ENCODE data around the gene RALGAPA2. TPM values are rescaled to one million over a fixed set of nuclear protein-coding genes. Genes with fewer than 3 reads are reported as not detected.

RALGAPA2 gene
- total RNA-seq, 2 experiments from 2014 or later: 13.6 to 13.7 TPM

- intact Hi-C loops (cut with micrococcal nuclease): no loop called here
- peaks cover 24% of the 10 kb centered on the region for H3K4me1 Mint-ChIP-seq (ENCODE audit: low read depth)
- H3K9me3 Mint-ChIP-seq: no peaks in the 10 kb centered on the region
- H3K36me3 Mint-ChIP-seq (ENCODE audit: low read depth): no peaks in the 10 kb centered on the region
- DNase-seq: no peak
- CTCF ChIA-PET: interaction anchor here (0.6 to 3.2 kb wide), 3 partner anchors 75 to 161 kb away, joined by 3 to 18 read pairs (median 4); no protein-coding TSS in a partner anchor
- no peak overlapping the region for H3K27ac Mint-ChIP-seq
- H3K27me3 Mint-ChIP-seq (ENCODE audit: low read depth): no peaks in the 10 kb centered on the region
- no peak overlapping the region for H3K4me3 Mint-ChIP-seq
These were observed 46.1 kb downstream of the RALGAPA2 start for GRCh38 chr20:20666359-20666758.

DNA sequence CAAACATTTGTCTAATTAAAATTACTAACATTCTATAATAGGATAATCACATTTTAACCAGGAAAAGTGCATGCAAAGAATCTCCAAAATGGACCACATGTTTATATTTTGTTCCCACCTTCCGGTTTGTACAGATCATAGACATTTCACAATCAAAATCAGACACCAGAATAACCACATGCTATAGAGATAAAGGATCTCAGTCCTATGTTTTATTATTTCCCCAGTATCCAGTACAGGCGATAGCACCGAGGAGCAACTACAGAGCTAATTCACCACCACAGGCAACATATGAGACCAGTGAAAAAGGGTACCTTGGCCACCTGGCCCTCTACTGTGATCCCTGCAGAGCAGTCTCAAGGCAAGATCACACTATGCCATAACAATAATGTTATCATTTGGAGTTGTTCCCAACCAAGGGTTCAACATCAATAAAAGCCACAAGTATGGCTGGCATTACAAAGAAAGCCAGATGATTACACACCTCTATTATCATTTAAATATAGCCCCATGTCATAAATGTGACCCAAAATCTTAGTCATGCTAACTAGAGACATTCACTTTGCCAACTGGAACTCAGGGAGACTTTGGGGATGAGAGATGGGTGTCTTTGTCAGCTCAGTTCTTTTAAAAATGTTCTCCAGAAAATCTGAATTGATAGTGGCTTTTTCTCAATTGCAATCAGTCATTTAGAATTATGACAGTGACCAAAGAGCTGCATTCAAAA is 46.7 kb downstream of the RALGAPA2 start:
- Mint-ChIP-seq H3K9me3 (no peaks in the 10 kb centered on the region), H3K36me3 (ENCODE audit: low read depth) (no peaks in the 10 kb centered on the region), H3K27ac (no peak overlapping the region), H3K4me1 (ENCODE audit: low read depth) (peaks cover 24% of the 10 kb centered on the region), H3K4me3 (no peak overlapping the region), H3K27me3 (ENCODE audit: low read depth) (no peaks in the 10 kb centered on the region)
- CTCF ChIA-PET: interaction anchor here (0.7 to 3.2 kb wide), 4 partner anchors 15 to 161 kb away, joined by 3 to 18 read pairs (median 4); no protein-coding TSS in a partner anchor
- no peak for DNase-seq
- intact Hi-C loops (cut with micrococcal nuclease): loop anchor here (1.0 to 2.0 kb wide), 2 partner anchors 47 to 160 kb away; partner anchors contain the start of gene RALGAPA2

GRCh38 chr20:20664795-20665589 is 47.5 kb downstream of the RALGAPA2 start:
- intact Hi-C loops (cut with micrococcal nuclease): loop anchor here (1.0 to 2.0 kb wide), 2 partner anchors 48 to 160 kb away; partner anchors contain the start of gene RALGAPA2
- H3K27me3 Mint-ChIP-seq (ENCODE audit: low read depth): no peaks in the 10 kb centered on the region
- peak; percentile 22 for DNase-seq
- CTCF ChIA-PET: interaction anchor here (0.5 to 3.2 kb wide), 5 partner anchors 16 to 213 kb away, joined by 3 to 18 read pairs (median 4); no protein-coding TSS in a partner anchor
- H3K4me1 Mint-ChIP-seq (ENCODE audit: low read depth): peaks cover 24% of the 10 kb centered on the region
- no peaks in the 10 kb centered on the region for H3K36me3 Mint-ChIP-seq (ENCODE audit: low read depth)
- H3K27ac Mint-ChIP-seq: no peak overlapping the region
- H3K9me3 Mint-ChIP-seq: no peaks in the 10 kb centered on the region
- H3K4me3 Mint-ChIP-seq: no peak overlapping the region

DNA sequence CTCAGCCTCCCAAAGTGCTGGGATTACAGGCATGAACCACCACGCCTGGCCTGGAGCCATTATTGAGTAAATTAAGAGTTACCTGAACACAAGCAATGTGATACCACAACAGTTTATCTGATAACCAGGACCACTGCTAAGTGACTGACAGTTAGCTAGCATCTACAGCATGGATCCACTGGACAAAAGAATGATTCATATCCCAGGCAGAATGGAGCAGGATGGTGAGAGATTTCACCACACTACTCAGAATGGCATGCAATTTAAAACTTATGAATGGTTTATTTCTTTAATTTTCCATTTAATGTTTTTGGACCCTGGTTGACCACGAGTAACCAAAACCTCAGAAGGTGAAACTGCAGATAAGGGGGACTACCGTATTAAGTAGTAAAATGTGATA is 48.6 kb downstream of the RALGAPA2 start:
- Mint-ChIP-seq H3K4me1 (ENCODE audit: low read depth) (peaks cover 22% of the 10 kb centered on the region), H3K27ac (no peak overlapping the region), H3K27me3 (ENCODE audit: low read depth) (no peaks in the 10 kb centered on the region), H3K4me3 (no peak overlapping the region), H3K9me3 (no peaks in the 10 kb centered on the region), H3K36me3 (ENCODE audit: low read depth) (no peaks in the 10 kb centered on the region)
- no peak for DNase-seq
- CTCF ChIA-PET: interaction anchor here (0.7 kb wide), 1 partner anchor 161 kb away, joined by 4 read pairs; no protein-coding TSS in a partner anchor
- intact Hi-C loops (cut with micrococcal nuclease): loop anchor here (2.0 kb wide), 1 partner anchor 49 kb away; the partner anchor contains the start of gene RALGAPA2

- CTCF ChIA-PET: interaction anchor here (4.1 kb wide), 1 partner anchor 167 kb away, joined by 15 read pairs; no protein-coding TSS in a partner anchor
- no peak overlapping the region for H3K4me3 Mint-ChIP-seq
- H3K9me3 Mint-ChIP-seq: no peaks in the 10 kb centered on the region
- no peak overlapping the region for H3K27ac Mint-ChIP-seq
- H3K27me3 Mint-ChIP-seq (ENCODE audit: low read depth): no peaks in the 10 kb centered on the region
- intact Hi-C loops (cut with micrococcal nuclease): no loop called here
- no peak for DNase-seq
- no peaks in the 10 kb centered on the region for H3K4me1 Mint-ChIP-seq (ENCODE audit: low read depth)
- no peaks in the 10 kb centered on the region for H3K36me3 Mint-ChIP-seq (ENCODE audit: low read depth)
These were observed 53.5 kb downstream of the RALGAPA2 start for GRCh38 chr20:20658871-20659431.

DNA sequence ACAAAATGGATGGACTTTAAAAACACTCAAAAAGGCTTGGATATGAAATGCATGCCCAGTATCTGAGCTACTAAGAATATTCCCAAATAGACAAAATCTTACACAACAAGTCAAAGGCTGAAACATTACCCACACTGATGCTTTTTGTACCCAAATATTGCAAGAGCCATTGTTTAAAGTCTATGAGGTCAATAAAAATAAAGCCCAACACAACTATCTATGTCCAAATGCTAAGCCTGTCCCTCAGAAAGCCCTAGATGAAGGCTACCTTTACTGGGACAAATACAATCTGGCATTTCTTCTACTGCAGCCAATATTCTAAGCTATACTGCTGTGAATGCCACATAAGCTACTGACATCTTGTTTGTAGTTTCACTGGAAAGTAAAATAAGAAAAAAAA is 54.3 kb downstream of the RALGAPA2 start:
- Mint-ChIP-seq H3K27ac (no peak overlapping the region), H3K4me3 (no peak overlapping the region), H3K4me1 (ENCODE audit: low read depth) (no peaks in the 10 kb centered on the region), H3K9me3 (no peaks in the 10 kb centered on the region), H3K36me3 (ENCODE audit: low read depth) (no peaks in the 10 kb centered on the region), H3K27me3 (ENCODE audit: low read depth) (no peaks in the 10 kb centered on the region)
- CTCF ChIA-PET: no interaction called here
- intact Hi-C loops (cut with micrococcal nuclease): no loop called here
- no peak for DNase-seq

GRCh38 chr20:20657092-20657491 is 55.4 kb downstream of the RALGAPA2 start:
- H3K4me1 Mint-ChIP-seq (ENCODE audit: low read depth): no peaks in the 10 kb centered on the region
- intact Hi-C loops (cut with micrococcal nuclease): no loop called here
- no peak overlapping the region for H3K4me3 Mint-ChIP-seq
- no peaks in the 10 kb centered on the region for H3K27me3 Mint-ChIP-seq (ENCODE audit: low read depth)
- no peak overlapping the region for H3K27ac Mint-ChIP-seq
- H3K36me3 Mint-ChIP-seq (ENCODE audit: low read depth): peaks cover 5% of the 10 kb centered on the region
- CTCF ChIA-PET: interaction anchor here (0.6 kb wide), 1 partner anchor 181 kb away, joined by 3 read pairs; no protein-coding TSS in a partner anchor
- DNase-seq: no peak
- H3K9me3 Mint-ChIP-seq: no peaks in the 10 kb centered on the region

GRCh38 chr20:20655883-20656282 is 56.6 kb downstream of the RALGAPA2 start:
- Mint-ChIP-seq H3K4me1 (ENCODE audit: low read depth) (no peaks in the 10 kb centered on the region), H3K36me3 (ENCODE audit: low read depth) (peaks cover 5% of the 10 kb centered on the region), H3K4me3 (no peak overlapping the region), H3K27ac (no peak overlapping the region), H3K9me3 (no peaks in the 10 kb centered on the region), H3K27me3 (ENCODE audit: low read depth) (no peaks in the 10 kb centered on the region)
- intact Hi-C loops (cut with micrococcal nuclease): no loop called here
- no peak for DNase-seq
- CTCF ChIA-PET: interaction anchor here (0.8 to 1.4 kb wide), 3 partner anchors 169 to 182 kb away, joined by 3 read pairs; no protein-coding TSS in a partner anchor

- intact Hi-C loops (cut with micrococcal nuclease): no loop called here
- Mint-ChIP-seq H3K4me1 (ENCODE audit: low read depth) (no peaks in the 10 kb centered on the region), H3K36me3 (ENCODE audit: low read depth) (peaks cover 5% of the 10 kb centered on the region), H3K4me3 (no peak overlapping the region), H3K9me3 (no peaks in the 10 kb centered on the region), H3K27ac (no peak overlapping the region), H3K27me3 (ENCODE audit: low read depth) (no peaks in the 10 kb centered on the region)
- CTCF ChIA-PET: no interaction called here
- no peak for DNase-seq
These were observed 62.5 kb downstream of the RALGAPA2 start for GRCh38 chr20:20649945-20650344.

DNA sequence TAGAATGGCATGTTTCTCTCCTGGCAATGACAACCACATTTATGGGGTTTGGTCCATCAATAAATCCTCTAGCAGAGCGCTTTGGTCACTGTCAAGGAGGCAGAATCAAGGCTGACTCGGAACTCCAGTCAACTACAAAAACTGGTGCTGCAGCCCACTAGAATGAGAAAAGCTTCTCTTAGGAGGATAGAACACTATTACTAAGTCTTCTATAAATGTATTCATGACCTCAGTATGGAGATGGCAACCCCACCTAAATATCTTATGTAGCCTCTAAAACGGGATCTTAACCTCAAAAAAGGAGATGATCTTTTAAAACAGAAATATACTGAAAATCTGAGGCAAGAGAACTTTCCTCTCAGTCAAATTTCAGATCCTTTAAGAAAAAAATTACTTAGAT is 68.5 kb downstream of the RALGAPA2 start:
- CTCF ChIA-PET: interaction anchor here (0.6 kb wide), 1 partner anchor 71 kb away, joined by 6 read pairs; no protein-coding TSS in a partner anchor
- Mint-ChIP-seq H3K4me3 (no peak overlapping the region), H3K27me3 (ENCODE audit: low read depth) (no peaks in the 10 kb centered on the region), H3K36me3 (ENCODE audit: low read depth) (peaks cover 17% of the 10 kb centered on the region), H3K9me3 (no peaks in the 10 kb centered on the region), H3K4me1 (ENCODE audit: low read depth) (no peaks in the 10 kb centered on the region), H3K27ac (no peak overlapping the region)
- intact Hi-C loops (cut with micrococcal nuclease): no loop called here
- no peak for DNase-seq

DNA sequence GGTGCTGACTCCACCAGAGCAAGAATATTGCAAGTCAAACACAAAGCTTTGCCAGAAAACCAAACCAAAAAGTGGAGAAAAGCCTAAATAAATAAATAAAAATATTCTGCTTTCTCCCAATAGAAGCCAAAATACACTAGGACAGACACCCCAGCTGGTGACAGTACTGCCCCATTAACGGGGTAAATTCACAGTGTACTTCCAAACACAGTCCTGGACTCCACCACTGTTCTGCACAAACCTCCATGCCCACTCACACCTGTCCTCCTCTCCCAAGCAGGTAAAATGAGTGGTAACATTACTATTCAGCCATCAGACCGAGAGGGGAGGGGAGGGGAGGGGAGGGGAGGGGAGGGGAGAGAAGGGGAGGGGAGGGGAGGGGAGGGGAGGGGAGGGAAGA is 70.7 kb downstream of the RALGAPA2 start:
- Mint-ChIP-seq H3K9me3 (no peaks in the 10 kb centered on the region), H3K36me3 (ENCODE audit: low read depth) (peaks cover 26% of the 10 kb centered on the region), H3K27me3 (ENCODE audit: low read depth) (no peaks in the 10 kb centered on the region), H3K27ac (no peak overlapping the region), H3K4me1 (ENCODE audit: low read depth) (no peaks in the 10 kb centered on the region), H3K4me3 (no peak overlapping the region)
- CTCF ChIA-PET: interaction anchor here (0.6 to 0.7 kb wide), 4 partner anchors 56 to 870 kb away, joined by 3 read pairs; no protein-coding TSS in a partner anchor
- no peak for DNase-seq
- intact Hi-C loops (cut with micrococcal nuclease): no loop called here

GRCh38 chr20:20638878-20639277 is 73.6 kb downstream of the RALGAPA2 start:
- Mint-ChIP-seq H3K27ac (no peak overlapping the region), H3K9me3 (no peaks in the 10 kb centered on the region), H3K36me3 (ENCODE audit: low read depth) (peaks cover 41% of the 10 kb centered on the region), H3K4me3 (no peak overlapping the region), H3K27me3 (ENCODE audit: low read depth) (no peaks in the 10 kb centered on the region), H3K4me1 (ENCODE audit: low read depth) (no peaks in the 10 kb centered on the region)
- CTCF ChIA-PET: no interaction called here
- DNase-seq: no peak
- intact Hi-C loops (cut with micrococcal nuclease): no loop called here
